ENCODE data around the gene STIM1. TPM values are rescaled to one million over a fixed set of nuclear protein-coding genes. Genes with fewer than 3 reads are reported as not detected.
A peak's percentile ranks its signal among the peaks of the same experiment; 100 is the strongest.

Gene STIM1
- total RNA-seq, 2 experiments from 2014 or later = 55.9 to 61.1 TPM

DNA sequence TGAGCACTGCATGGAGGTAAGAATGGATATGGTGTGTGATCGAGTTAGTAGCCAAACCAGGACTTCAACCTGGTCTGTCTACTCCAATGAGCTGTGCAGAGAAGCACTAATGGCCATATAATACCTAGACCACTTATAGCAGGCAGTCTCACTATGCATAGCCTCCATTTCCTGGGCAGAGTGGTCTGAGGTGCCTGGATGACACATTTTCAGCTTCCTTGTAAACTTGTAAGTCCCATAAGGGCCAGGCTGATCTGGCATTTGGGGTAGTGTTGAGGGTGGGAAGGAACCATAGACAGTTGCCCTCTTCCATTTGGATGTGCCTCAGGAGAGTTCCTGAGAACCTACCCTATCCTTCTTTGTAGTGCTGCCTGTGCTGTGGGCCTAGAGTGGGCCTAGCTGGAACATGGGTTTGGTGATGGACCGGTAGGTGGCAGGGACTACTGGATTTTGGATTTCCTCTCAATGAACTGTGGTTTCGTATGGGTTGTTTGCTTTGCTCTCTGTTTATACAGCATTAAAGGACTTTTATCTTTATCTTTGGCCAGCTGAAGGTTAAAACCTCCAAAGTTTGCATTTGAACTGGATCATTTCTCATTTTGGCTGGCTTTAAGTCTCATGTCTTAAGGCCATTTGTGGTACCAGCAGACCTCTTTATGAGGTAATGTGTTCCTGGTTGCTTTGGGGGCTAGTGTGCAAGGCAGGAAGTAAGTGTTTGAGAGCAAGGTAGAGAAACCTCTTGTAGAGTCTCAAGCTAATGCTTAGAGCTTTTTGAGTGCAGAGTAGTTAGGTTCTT is 86.9 kb downstream of the STIM1 start:
- intact Hi-C loops (cut with micrococcal nuclease) = no loop called here

DNA sequence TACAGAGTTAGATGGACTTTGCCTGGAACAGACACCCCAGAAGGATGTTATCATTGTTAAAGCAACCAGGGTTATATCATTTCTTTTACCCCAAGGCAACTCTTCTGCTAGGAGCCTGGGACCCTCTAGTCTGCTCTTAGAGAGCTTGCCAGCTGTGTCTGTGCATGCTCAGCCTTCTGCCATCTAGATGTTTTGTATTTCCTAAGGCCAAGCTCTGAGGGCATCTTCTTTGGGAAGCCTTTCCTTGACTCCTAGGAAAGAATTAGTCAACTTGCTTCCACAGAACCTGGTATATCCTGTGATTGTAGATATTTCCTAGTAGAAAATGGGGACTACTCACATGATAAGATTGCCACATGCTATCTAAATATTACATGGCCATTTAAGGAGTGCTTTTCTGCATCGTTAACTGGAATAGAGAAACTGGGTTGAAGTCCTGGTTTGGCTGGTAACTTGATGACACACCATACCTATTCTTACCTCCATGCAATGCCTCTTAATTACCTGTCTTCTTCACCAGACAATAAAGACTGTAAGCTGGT is 87.6 kb downstream of the STIM1 start:
- Mint-ChIP-seq H3K27me3 (no peaks in the 10 kb centered on the region), H3K4me3 (no peak overlapping the region), H3K36me3 (peaks cover 25% of the 10 kb centered on the region), H3K4me1 (ENCODE audit: low read depth) (peaks cover 86% of the 10 kb centered on the region), H3K27ac (peak overlapping the region; percentile 83), H3K9me3 (peaks cover 9% of the 10 kb centered on the region)
- no peak for DNase-seq
- POLR2A ChIA-PET = interaction anchor here (1.0 to 1.9 kb wide), 3 partner anchors 9 to 88 kb away, joined by 3 to 6 read pairs (median 3); no protein-coding TSS in a partner anchor
- intact Hi-C loops (cut with micrococcal nuclease) = no loop called here
- CTCF ChIA-PET = interaction anchor here (0.6 to 5.0 kb wide), 7 partner anchors 8 to 130 kb away, joined by 3 to 30 read pairs (median 3); partner anchors contain the start of gene STIM1

More for the DNA sequence above, 86.9 kb downstream of the STIM1 start:
- Mint-ChIP-seq H3K4me3 (no peak overlapping the region), H3K27me3 (no peaks in the 10 kb centered on the region), H3K9me3 (peaks cover 9% of the 10 kb centered on the region), H3K27ac (peak overlapping the region; percentile 83), H3K36me3 (peaks cover 21% of the 10 kb centered on the region), H3K4me1 (ENCODE audit: low read depth) (peaks cover 83% of the 10 kb centered on the region)
- peak; percentile 43 for DNase-seq
- CTCF ChIA-PET = interaction anchor here (0.6 to 5.0 kb wide), 8 partner anchors 9 to 130 kb away, joined by 3 to 30 read pairs (median 4); partner anchors contain the start of gene STIM1
- POLR2A ChIA-PET = interaction anchor here (1.0 to 1.9 kb wide), 3 partner anchors 9 to 88 kb away, joined by 3 to 6 read pairs (median 3); no protein-coding TSS in a partner anchor

DNA sequence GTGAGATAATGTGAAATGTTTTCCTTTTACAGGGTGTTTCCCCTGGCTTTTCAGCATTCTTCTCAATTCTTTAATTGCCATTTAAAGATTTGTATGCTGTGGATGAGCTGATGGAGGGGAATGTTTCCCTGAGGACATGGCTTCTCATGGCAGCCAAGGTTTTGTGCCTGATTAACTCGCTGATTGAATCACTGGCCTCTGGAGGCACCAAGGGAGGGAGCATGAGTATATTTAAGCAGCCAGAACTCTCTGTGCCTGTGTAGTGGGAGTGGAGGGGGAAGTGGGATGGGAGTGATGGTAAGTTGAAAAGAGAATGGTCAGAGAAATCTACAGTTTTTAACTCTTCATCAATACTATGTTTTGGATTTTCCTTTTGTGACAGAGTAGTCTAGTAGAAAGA is 88.7 kb downstream of the STIM1 start:
- POLR2A ChIA-PET = no interaction called here
- CTCF ChIA-PET = interaction anchor here (1.7 to 5.0 kb wide), 2 partner anchors 89 to 128 kb away, joined by 5 to 30 read pairs; partner anchors contain the start of gene STIM1
- peaks cover 89% of the 10 kb centered on the region for H3K4me1 Mint-ChIP-seq (ENCODE audit: low read depth)
- no peak overlapping the region for H3K4me3 Mint-ChIP-seq
- intact Hi-C loops (cut with micrococcal nuclease) = no loop called here
- H3K27me3 Mint-ChIP-seq = no peaks in the 10 kb centered on the region
- no peak for DNase-seq
- H3K36me3 Mint-ChIP-seq = peaks cover 25% of the 10 kb centered on the region
- H3K9me3 Mint-ChIP-seq = peaks cover 9% of the 10 kb centered on the region
- peak overlapping the region; percentile 83 for H3K27ac Mint-ChIP-seq

DNA sequence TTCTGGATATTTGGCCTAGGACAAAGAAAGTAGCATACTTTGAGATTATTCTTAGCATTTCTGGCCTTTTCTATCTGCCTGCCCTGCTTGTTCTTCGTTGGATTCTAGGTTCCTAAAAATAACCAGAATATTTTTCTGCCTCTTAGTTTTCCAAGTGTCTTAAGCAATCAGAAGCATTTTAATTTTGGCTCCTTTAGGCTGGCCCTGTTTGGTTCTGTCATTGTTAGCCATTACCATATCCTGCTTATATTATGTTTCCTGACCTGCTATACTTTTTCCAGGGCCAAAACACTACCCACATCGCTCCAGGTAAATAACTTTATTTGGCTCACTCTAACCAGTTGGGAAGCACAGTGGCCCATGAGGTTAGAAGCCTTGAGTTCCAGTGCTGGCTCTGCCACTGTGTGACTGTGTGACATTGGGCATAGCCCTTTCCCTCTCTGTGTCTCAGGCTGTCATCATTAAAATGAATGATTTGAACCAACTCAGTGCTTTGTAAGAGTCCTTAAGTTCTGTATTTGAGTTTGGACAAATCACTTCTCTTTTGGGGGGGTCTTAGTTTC is 91.1 kb downstream of the STIM1 start:
- Mint-ChIP-seq H3K4me3 (peak overlapping the region; percentile 25), H3K4me1 (ENCODE audit: low read depth) (peaks cover 94% of the 10 kb centered on the region), H3K9me3 (peaks cover 9% of the 10 kb centered on the region), H3K27ac (peak overlapping the region; percentile 93), H3K27me3 (no peaks in the 10 kb centered on the region), H3K36me3 (peaks cover 25% of the 10 kb centered on the region)
- CTCF ChIA-PET = interaction anchor here (0.7 to 3.7 kb wide), 3 partner anchors 41 to 92 kb away, joined by 3 to 28 read pairs (median 5); partner anchors contain the start of gene STIM1
- no peak for DNase-seq
- POLR2A ChIA-PET = interaction anchor here (1.4 to 1.8 kb wide), 4 partner anchors 41 to 111 kb away, joined by 3 to 8 read pairs (median 6); partner anchors contain the start of genes RHOG and STIM1
- intact Hi-C loops (cut with micrococcal nuclease) = loop anchor here (1.0 to 5.0 kb wide), 7 partner anchors 9 to 92 kb away; no protein-coding TSS in a partner anchor

DNA sequence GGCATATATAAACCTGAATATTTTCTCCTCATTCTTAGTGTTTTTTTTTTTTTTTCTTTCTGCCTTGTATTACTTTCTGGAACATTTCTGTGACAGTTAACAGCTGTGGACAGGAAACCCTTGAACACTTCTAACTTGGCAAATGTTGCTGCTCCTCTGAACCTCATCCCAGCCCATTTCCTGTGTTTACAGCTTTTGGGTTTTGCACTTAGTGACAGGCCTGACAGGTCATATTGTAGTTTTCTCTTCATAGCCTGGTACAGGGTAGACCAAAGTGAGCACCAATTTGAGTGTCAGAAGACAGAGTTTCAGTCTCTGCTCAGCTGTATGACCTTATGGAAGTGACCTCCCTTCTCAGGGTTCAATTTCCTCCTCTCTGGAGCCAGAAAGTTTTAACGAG is 91.6 kb downstream of the STIM1 start:
- peak overlapping the region; percentile 93 for H3K27ac Mint-ChIP-seq
- CTCF ChIA-PET = interaction anchor here (0.7 to 3.7 kb wide), 3 partner anchors 40 to 92 kb away, joined by 3 to 28 read pairs (median 5); partner anchors contain the start of gene STIM1
- peaks cover 25% of the 10 kb centered on the region for H3K36me3 Mint-ChIP-seq

DNA sequence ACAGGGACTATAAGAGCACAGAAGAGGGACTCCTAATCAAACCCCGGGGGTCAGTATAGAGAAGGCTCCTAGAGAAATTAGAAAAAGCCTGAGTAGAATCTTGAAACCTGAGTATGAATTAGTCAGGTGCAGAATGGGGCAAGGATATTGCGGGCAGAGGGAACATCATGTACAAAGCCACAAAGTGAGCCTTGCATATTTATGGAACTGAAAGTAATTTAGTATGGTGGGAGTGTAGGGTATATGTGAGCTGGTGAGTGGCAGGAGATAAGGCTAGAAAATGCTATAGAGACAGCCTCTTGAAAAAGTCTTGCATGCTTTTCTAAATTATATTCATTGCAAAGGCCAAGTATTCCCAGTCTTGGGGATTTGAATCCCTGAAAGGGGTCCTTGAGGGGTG is 93.7 kb downstream of the STIM1 start:
- Mint-ChIP-seq H3K27me3 (no peaks in the 10 kb centered on the region), H3K4me1 (ENCODE audit: low read depth) (peaks cover 92% of the 10 kb centered on the region), H3K36me3 (peaks cover 24% of the 10 kb centered on the region), H3K27ac (peak overlapping the region; percentile 78), H3K9me3 (peaks cover 9% of the 10 kb centered on the region), H3K4me3 (no peak overlapping the region)
- ChIA-PET POLR2A (interaction anchor here (0.8 kb wide), 1 partner anchor 94 kb away, joined by 3 read pairs; the partner anchor contains the start of gene STIM1), CTCF (interaction anchor here (0.6 to 3.7 kb wide), 3 partner anchors 86 to 124 kb away, joined by 3 to 28 read pairs (median 8); partner anchors contain the start of gene STIM1)
- intact Hi-C loops (cut with micrococcal nuclease) = loop anchor here (5.0 kb wide), 1 partner anchor 43 kb away; no protein-coding TSS in a partner anchor
- DNase-seq = peak; percentile 48

More for the DNA sequence above, 91.6 kb downstream of the STIM1 start:
- peak; percentile 69 for DNase-seq
- no peaks in the 10 kb centered on the region for H3K27me3 Mint-ChIP-seq
- peak overlapping the region; percentile 40 for H3K4me3 Mint-ChIP-seq
- POLR2A ChIA-PET = interaction anchor here (1.4 to 1.8 kb wide), 4 partner anchors 42 to 111 kb away, joined by 3 to 8 read pairs (median 6); partner anchors contain the start of genes RHOG and STIM1
- H3K9me3 Mint-ChIP-seq = peaks cover 9% of the 10 kb centered on the region
- peaks cover 94% of the 10 kb centered on the region for H3K4me1 Mint-ChIP-seq (ENCODE audit: low read depth)
- intact Hi-C loops (cut with micrococcal nuclease) = loop anchor here (1.0 to 5.0 kb wide), 7 partner anchors 8 to 93 kb away; no protein-coding TSS in a partner anchor

DNA sequence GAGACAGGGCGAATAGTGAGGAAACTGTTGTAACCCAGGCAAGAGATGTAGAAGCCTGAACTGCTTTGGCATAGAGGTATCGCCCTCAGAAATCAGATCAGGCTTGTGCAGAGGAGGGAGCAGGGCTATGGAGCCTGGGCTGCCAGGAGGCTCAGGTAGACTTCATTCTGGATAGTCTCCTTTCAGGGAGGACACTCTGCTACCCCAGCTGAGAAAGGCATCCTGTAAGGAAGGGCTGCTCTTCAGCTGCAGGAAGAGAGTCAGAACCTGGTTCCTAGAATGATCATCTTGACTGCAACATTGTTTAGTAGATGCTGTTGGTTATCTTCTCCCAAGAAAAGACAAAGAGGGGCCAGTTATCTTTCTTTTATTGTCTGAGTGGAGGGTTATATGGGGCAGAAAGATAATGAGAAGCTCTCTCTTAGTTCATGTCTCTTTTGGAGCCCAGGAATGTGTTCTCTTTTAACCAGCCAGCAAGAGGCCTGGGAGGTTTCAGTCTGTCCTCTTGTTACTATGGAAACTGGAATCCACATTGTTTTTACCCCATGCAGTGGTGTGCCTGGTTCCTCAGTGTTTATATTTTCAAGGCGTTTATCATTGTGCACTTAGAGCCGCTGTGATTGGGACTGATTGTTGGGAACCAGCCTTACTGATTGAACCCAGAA is 95.7 kb downstream of the STIM1 start:
- H3K27ac Mint-ChIP-seq = peak overlapping the region; percentile 87
- no peak overlapping the region for H3K4me3 Mint-ChIP-seq
- peaks cover 2% of the 10 kb centered on the region for H3K9me3 Mint-ChIP-seq
- CTCF ChIA-PET = interaction anchor here (0.8 to 2.2 kb wide), 5 partner anchors 9 to 122 kb away, joined by 3 to 8 read pairs (median 4); partner anchors contain the start of gene STIM1
- POLR2A ChIA-PET = no interaction called here
- intact Hi-C loops (cut with micrococcal nuclease) = no loop called here
- peaks cover 96% of the 10 kb centered on the region for H3K4me1 Mint-ChIP-seq (ENCODE audit: low read depth)
- DNase-seq = no peak
- peaks cover 17% of the 10 kb centered on the region for H3K36me3 Mint-ChIP-seq
- H3K27me3 Mint-ChIP-seq = no peaks in the 10 kb centered on the region

DNA sequence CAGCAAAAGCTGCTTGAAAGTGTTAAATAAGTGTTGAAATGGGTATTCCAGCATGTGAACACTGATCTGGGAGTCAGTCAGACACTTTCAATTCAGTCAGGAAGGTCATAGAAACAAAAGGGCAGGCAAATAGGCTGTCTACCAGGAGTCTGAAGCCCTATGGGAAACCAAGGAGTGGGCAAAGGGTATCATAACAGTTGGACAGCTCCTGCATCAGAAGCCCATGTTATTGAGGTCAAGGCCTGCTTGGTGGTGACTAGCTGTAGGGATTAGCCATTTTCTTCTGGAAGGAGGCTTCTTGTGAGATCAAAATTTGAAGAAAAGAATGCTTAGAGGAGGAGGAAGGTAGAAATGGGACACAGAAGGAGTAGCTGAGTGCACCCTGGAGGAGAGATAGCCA is 97.3 kb downstream of the STIM1 start:
- peaks cover 90% of the 10 kb centered on the region for H3K4me1 Mint-ChIP-seq (ENCODE audit: low read depth)
- H3K36me3 Mint-ChIP-seq = peaks cover 8% of the 10 kb centered on the region
- CTCF ChIA-PET = interaction anchor here (2.1 kb wide), 1 partner anchor 98 kb away, joined by 7 read pairs; the partner anchor contains the start of gene STIM1
- H3K27ac Mint-ChIP-seq = peak overlapping the region; percentile 87
- intact Hi-C loops (cut with micrococcal nuclease) = no loop called here
- no peaks in the 10 kb centered on the region for H3K27me3 Mint-ChIP-seq
- DNase-seq = no peak
- POLR2A ChIA-PET = interaction anchor here (1.0 kb wide), 1 partner anchor 98 kb away, joined by 3 read pairs; no protein-coding TSS in a partner anchor
- H3K4me3 Mint-ChIP-seq = no peak overlapping the region
- H3K9me3 Mint-ChIP-seq = no peaks in the 10 kb centered on the region

DNA sequence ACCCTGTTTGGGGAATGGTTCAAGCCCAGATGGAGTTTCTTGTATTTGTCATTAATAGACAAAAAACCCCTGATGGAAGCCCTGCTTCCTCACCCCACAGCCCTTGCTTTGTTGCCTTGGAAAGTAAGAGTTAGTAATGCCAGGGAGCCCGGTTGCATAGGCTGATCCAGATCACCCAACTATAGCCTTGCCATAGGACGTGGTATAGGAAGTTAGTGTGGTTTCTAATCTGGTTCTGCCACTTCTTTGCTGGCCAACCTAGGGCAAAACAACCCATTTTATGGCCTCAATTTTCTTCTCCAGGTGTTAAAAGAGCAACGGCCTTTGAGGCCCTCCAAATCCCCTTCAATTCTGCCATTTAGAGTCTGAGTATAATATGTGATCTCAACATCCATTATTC is 97.9 kb downstream of the STIM1 start:
- ChIA-PET POLR2A (no interaction called here), CTCF (interaction anchor here (2.1 kb wide), 1 partner anchor 98 kb away, joined by 7 read pairs; the partner anchor contains the start of gene STIM1)
- intact Hi-C loops (cut with micrococcal nuclease) = no loop called here
- Mint-ChIP-seq H3K9me3 (no peaks in the 10 kb centered on the region), H3K4me1 (ENCODE audit: low read depth) (peaks cover 90% of the 10 kb centered on the region), H3K27me3 (no peaks in the 10 kb centered on the region), H3K27ac (peak overlapping the region; percentile 87), H3K4me3 (no peak overlapping the region), H3K36me3 (peaks cover 5% of the 10 kb centered on the region)
- DNase-seq = no peak

DNA sequence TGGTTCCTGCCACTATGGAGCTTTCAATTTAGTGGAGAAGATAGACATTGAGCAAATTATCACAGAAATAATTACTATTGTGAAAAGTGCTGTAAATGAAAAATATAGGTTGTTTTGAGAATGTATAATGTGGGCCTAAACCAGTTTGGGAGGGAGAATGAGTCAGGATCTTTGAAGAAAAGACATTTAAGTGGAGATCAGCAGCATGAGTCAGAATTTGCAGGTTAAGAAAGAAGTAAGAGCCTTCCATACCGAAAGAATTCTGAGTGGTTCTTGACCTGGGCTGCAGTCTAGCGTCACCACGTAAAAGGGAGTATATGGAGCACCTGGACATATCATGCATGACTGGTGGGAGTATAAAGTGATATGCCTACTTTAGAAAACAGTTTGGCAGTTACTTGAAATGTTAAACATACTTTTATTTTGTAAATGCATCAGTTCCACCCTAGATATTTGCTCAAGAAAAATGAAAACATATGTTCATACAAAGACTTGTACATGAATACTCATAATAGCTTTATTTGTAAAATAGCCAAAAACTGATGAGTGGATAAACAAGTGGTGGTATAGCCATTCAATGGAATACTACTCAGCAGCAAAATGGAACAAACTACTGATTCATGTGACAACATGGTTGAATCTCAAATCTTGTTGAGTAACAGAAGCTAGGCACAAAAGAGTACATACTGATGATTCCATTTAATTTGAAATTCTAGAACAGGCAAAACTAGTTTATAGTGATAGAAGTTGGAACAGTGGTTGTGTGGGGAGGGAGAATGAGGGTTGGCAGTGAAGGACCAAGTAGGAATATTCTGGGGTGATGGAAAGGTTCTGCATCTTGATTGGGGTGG is 99.2 kb downstream of the STIM1 start:
- Mint-ChIP-seq H3K36me3 (peaks cover 5% of the 10 kb centered on the region), H3K27me3 (no peaks in the 10 kb centered on the region), H3K27ac (peak overlapping the region; percentile 87), H3K9me3 (no peaks in the 10 kb centered on the region), H3K4me3 (peak overlapping the region; percentile 35), H3K4me1 (ENCODE audit: low read depth) (peaks cover 90% of the 10 kb centered on the region)
- POLR2A ChIA-PET = interaction anchor here (1.3 to 1.9 kb wide), 2 partner anchors 12 to 113 kb away, joined by 3 to 7 read pairs; partner anchors contain the start of gene RHOG
- CTCF ChIA-PET = interaction anchor here (0.7 to 2.3 kb wide), 4 partner anchors 12 to 118 kb away, joined by 3 to 11 read pairs (median 5); partner anchors contain the start of gene STIM1
- intact Hi-C loops (cut with micrococcal nuclease) = loop anchor here (1.0 to 2.0 kb wide), 4 partner anchors 7 to 104 kb away; partner anchors contain the start of gene STIM1
- DNase-seq = peak; percentile 42

All from activated CD4-positive, alpha-beta memory T cell treated with anti-CD3 and anti-CD28 coated beads for 36 hours (primary cell).